Caco-2 (cell line): Measurements from ENCODE around the gene KCNK7. TPM values are rescaled to one million over a fixed set of nuclear protein-coding genes. Genes with fewer than 3 reads are reported as not detected.

Source experiments
- BruUV-seq: library from RNA; stranded (reverse); fragments of 400-500 nt; replicated peaks from 2 replicates; lab custom pipeline; 2021; lab: Mats Ljungman, UMichigan
- CTCF ChIA-PET: fragments of 300-600 bp; sonication (Branson Sonifier 250); formaldehyde crosslinking; loops from one replicate; lab custom pipeline; 2022; ENCODE audit warnings: antibody characterized with exemption; lab: Charles Lee
- POLR2A ChIA-PET: fragments of 300-600 bp; sonication (Branson Sonifier 250); formaldehyde crosslinking; loops from one replicate; lab custom pipeline; 2022; ENCODE audit warnings: antibody characterized with exemption; lab: Charles Lee
- DNase-seq, 2 experiments: peaks; one replicate each; pipeline versions ENCODE4 v3.0.0 to v3.0.0-alpha.2; 2020 to 2022
- H3K27me3 ChIP-seq: replicated peaks from 2 replicates; pipeline ENCODE4 v1.6.0; 2011; ENCODE audit warnings: low read length; ENCODE audit not compliant: control insufficient read depth, insufficient read depth
- H3K36me3 ChIP-seq: 2 replicates; pipeline ENCODE4 v1.5.1; 2011; ENCODE audit warnings: low read length; ENCODE audit not compliant: control insufficient read depth, insufficient read depth
- H3K4me1 ChIP-seq: fragments of 250-450 bp; sonication (Bioruptor Pico); 2 replicates; pipeline ENCODE4 v1.5.1; 2020; ENCODE audit warnings: mild to moderate bottlenecking
- H3K4me3 ChIP-seq: 2 replicates; pipeline ENCODE4 v1.5.1; 2011; ENCODE audit warnings: low read depth, mild to moderate bottlenecking, control low read depth, low read length
- H3K9me3 ChIP-seq: fragments of 250-450 bp; sonication (Bioruptor Pico); 2 replicates; pipeline ENCODE4 v1.5.1; 2020; ENCODE audit warnings: mild to moderate bottlenecking, moderate library complexity
- H3K27ac Mint-ChIP-seq: one replicate; pipeline ENCODE4 v1.8.0; 2022; ENCODE audit warnings: mixed read lengths; ENCODE audit not compliant: unreplicated experiment
- H3K27me3 Mint-ChIP-seq: one replicate; pipeline ENCODE4 v1.8.0; 2022; ENCODE audit warnings: mixed read lengths; ENCODE audit not compliant: insufficient read depth, unreplicated experiment
- H3K36me3 Mint-ChIP-seq: one replicate; pipeline ENCODE4 v1.8.0; 2022; ENCODE audit warnings: mild to moderate bottlenecking, mixed read lengths; ENCODE audit not compliant: insufficient read depth, unreplicated experiment
- H3K4me1 Mint-ChIP-seq: one replicate; pipeline ENCODE4 v1.8.0; 2022; ENCODE audit warnings: low read depth, mixed read lengths; ENCODE audit not compliant: unreplicated experiment
- H3K4me3 Mint-ChIP-seq: one replicate; pipeline ENCODE4 v1.8.0; 2022; ENCODE audit warnings: mild to moderate bottlenecking, moderate library complexity, mixed read lengths; ENCODE audit not compliant: unreplicated experiment
- H3K9me3 Mint-ChIP-seq: one replicate; pipeline ENCODE4 v1.8.0; 2022; ENCODE audit warnings: mixed read lengths; ENCODE audit not compliant: unreplicated experiment
- CTCF ChIP-seq, 2 experiments: fragments of 200-600 bp in 1 of 2; IDR thresholded peaks; 1 replicate in 1 of 2; 2 replicates in 1 of 2; pipeline versions ENCODE4 v1.5.1 to v1.8.0; 2011 to 2022; ENCODE audit warnings: antibody characterized with exemption in 1 of 2, control low read depth in 1 of 2, inconsistent platforms in 1 of 2, low read depth in 1 of 2, low read length in 1 of 2, mild to moderate bottlenecking in 1 of 2, moderate library complexity in 1 of 2; ENCODE audit not compliant: insufficient read depth in 1 of 2, severe bottlenecking in 1 of 2, unreplicated experiment in 1 of 2
- intact Hi-C: fragments of 100-400 bp; cut with micrococcal nuclease; formaldehyde crosslinking; loops from one replicate; pipeline ENCODE4 v1.10.0; 2022; ENCODE audit not compliant: unreplicated experiment
- total RNA-seq: library from RNA; stranded (reverse); gene quantifications from 2 replicates; pipeline ENCODE4 v1.2.3, GENCODE V29; 2022

The KCNK7 gene
- total RNA-seq, 1 experiment from 2014 or later = 0.39 TPM

DNA sequence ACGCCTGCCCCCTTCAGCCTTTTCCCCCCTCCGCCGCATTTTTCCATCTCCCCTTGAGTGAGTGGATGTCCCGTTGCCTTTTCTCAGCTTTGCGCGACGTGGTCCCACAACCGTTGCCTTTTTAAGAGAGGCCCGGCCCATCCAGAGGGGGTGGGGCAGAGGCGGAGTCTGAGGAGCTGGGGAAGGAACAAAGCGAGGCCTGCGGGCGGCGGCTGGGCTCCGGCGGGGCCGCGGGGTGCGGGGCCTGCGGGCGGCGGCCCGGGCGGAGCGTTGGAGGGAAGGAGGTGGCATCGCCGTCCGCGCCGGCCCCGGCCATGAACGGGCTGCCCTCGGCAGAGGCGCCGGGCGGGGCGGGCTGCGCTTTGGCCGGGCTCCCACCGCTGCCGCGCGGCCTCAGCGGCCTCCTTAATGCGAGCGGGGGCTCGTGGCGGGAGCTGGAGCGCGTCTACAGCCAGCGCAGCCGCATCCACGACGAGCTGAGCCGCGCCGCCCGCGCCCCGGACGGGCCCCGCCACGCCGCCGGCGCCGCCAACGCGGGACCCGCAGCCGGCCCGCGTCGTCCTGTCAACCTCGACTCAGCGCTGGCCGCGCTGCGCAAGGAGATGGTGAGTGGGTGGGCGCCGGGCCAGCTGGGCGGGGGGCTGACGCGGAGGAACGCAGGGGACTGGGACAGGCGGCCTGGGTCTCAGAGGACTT is 23.1 kb downstream of the KCNK7 start, which contains the start of gene FAM89B:
Gene FAM89B, plus strand, starts transcription at position 183 of the 696 bp plus-strand sequence. Its CDS starts 132 bp downstream, at position 315.
- Histone ChIP-seq H3K9me3 (no peaks in the 10 kb centered on the region), H3K27me3 (no peaks in the 10 kb centered on the region), H3K36me3 (no peaks in the 10 kb centered on the region; the same call in none of the 2 replicates), H3K4me3 (peak within 1 kb of the TSS; percentile 66), H3K4me1 (peaks cover 41% of the 10 kb centered on the region)
- TF ChIP-seq CTCF (IDR thresholded peaks at IDR 0.05; ENCODE audit: insufficient read depth in 1 of 2, low read depth in 1 of 2, low read length in 1 of 2, severe bottlenecking in 1 of 2, unreplicated experiment in 1 of 2) = no peak
- Mint-ChIP-seq H3K27me3 (no peaks in the 10 kb centered on the region), H3K36me3 (peaks cover 70% of the 10 kb centered on the region), H3K9me3 (no peaks in the 10 kb centered on the region), H3K27ac (peak within 1 kb of the TSS; percentile 92), H3K4me3 (peak within 1 kb of the TSS; percentile 98), H3K4me1 (peaks cover 25% of the 10 kb centered on the region)
- CTCF ChIA-PET = interaction anchor here (0.5 to 3.5 kb wide), 18 partner anchors 11 to 1087 kb away, joined by 3 to 23 read pairs (median 5); partner anchors contain the start of genes CCDC85B, FIBP, PCNX3 and SCYL1
- POLR2A ChIA-PET = interaction anchor here (0.6 to 1.6 kb wide), 6 partner anchors 14 to 215 kb away, joined by 3 to 4 read pairs (median 3); partner anchors contain the start of genes LTBP3 and MALAT1
- no TSS peak for BruUV-seq
- peak; percentile 90 to 91 for DNase-seq
- intact Hi-C loops = loop anchor here (1.0 kb wide), 1 partner anchor 43 kb away; the partner anchor contains the start of gene PCNX3

DNA sequence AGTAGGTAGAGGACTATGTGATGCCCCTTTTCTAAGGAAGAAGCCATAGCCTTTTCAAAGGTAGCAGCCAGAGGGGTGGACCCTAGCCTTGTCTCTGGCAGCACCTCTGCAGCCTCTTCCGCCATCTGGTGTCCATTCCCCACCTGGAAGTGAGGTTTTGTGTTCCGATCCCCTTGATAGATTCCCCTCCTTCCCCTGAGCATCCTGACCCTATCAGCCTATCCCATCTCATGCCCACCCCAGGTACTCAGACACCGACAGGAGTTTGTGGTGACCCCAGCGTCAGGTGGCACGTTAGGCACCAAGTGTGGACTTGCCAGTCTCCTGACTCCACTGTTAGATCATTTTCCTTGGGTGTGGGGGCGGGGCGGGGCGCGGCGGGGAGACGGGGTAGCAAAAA is 23.7 kb downstream of the KCNK7 start:
- H3K36me3 Mint-ChIP-seq = peaks cover 70% of the 10 kb centered on the region
- peaks cover 25% of the 10 kb centered on the region for H3K4me1 Mint-ChIP-seq
- POLR2A ChIA-PET = interaction anchor here (1.0 to 1.6 kb wide), 3 partner anchors 13 to 75 kb away, joined by 3 to 4 read pairs (median 4); partner anchors contain the start of gene LTBP3
- no peaks in the 10 kb centered on the region for H3K9me3 Mint-ChIP-seq
- CTCF ChIA-PET = interaction anchor here (0.8 to 3.5 kb wide), 10 partner anchors 10 to 101 kb away, joined by 3 to 23 read pairs (median 8); no protein-coding TSS in a partner anchor
- Histone ChIP-seq H3K36me3 (peaks cover under 1% of the 10 kb centered on the region), H3K4me1 (peaks cover 41% of the 10 kb centered on the region), H3K27me3 (no peaks in the 10 kb centered on the region), H3K9me3 (no peaks in the 10 kb centered on the region), H3K4me3 (peak overlapping the region; percentile 66)
- peak overlapping the region; percentile 98 for H3K4me3 Mint-ChIP-seq
- peak overlapping the region; percentile 92 for H3K27ac Mint-ChIP-seq
- TF ChIP-seq CTCF (IDR thresholded peaks at IDR 0.05; ENCODE audit: insufficient read depth in 1 of 2, low read depth in 1 of 2, low read length in 1 of 2, severe bottlenecking in 1 of 2, unreplicated experiment in 1 of 2) = peak; percentile 32 to 54
- no TSS peak for BruUV-seq
- intact Hi-C loops = loop anchor here (1.0 to 2.0 kb wide), 3 partner anchors 31 to 49 kb away; partner anchors contain the start of gene PCNX3
- DNase-seq = peak; percentile 69 to 73
- H3K27me3 Mint-ChIP-seq = no peaks in the 10 kb centered on the region

DNA sequence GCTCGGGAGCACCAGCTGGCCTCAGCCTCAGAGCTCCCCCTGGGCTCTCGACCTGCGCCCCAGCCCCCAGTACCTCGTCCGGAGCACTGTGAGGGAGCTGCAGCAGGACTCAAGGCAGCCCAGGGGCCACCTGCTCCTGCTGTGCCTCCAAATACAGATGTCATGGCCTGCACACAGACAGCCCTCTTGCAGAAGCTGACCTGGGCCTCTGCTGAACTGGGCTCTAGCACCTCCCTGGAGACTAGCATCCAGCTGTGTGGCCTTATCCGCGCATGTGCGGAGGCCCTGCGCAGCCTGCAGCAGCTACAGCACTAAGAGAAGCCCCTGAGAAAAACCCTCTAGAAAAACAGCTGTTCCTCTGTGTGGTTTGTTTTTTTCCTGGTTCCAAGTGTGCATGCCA is 24.2 kb downstream of the KCNK7 start:
- DNase-seq = peak in 1 of 2 experiments; percentile 33
- Histone ChIP-seq H3K27me3 (no peaks in the 10 kb centered on the region), H3K9me3 (no peaks in the 10 kb centered on the region), H3K4me1 (peaks cover 36% of the 10 kb centered on the region), H3K4me3 (peak overlapping the region; percentile 99; the same call in 1 of the 2 replicates), H3K36me3 (peaks cover 1% of the 10 kb centered on the region)
- Mint-ChIP-seq H3K27ac (peak overlapping the region; percentile 92), H3K36me3 (peaks cover 65% of the 10 kb centered on the region), H3K9me3 (no peaks in the 10 kb centered on the region), H3K4me3 (peak overlapping the region; percentile 98), H3K27me3 (no peaks in the 10 kb centered on the region), H3K4me1 (peaks cover 25% of the 10 kb centered on the region)
- intact Hi-C loops = loop anchor here (2.0 kb wide), 2 partner anchors 31 to 49 kb away; no protein-coding TSS in a partner anchor
- BruUV-seq = no TSS peak
- no peak for TF ChIP-seq CTCF (IDR thresholded peaks at IDR 0.05; ENCODE audit: insufficient read depth in 1 of 2, low read depth in 1 of 2, low read length in 1 of 2, severe bottlenecking in 1 of 2, unreplicated experiment in 1 of 2)
- ChIA-PET POLR2A (interaction anchor here (0.6 to 1.6 kb wide), 2 partner anchors 13 to 431 kb away, joined by 4 to 11 read pairs; partner anchors contain the start of genes BANF1, EIF1AD and LTBP3), CTCF (interaction anchor here (2.2 to 3.5 kb wide), 3 partner anchors 14 to 30 kb away, joined by 9 to 23 read pairs (median 9); no protein-coding TSS in a partner anchor)
